Mesendoderm (in vitro differentiated cells): ENCODE measurements around the gene GPC1.

Experiments
- DNase-seq: peaks from one replicate; pipeline ENCODE4 v3.0.0; 2013
- H2AK5ac ChIP-seq: 2 replicates; pipeline ENCODE4 v1.6.1; 2013; ENCODE audit warnings: low read length, inconsistent platforms
- H2BK120ac ChIP-seq: 2 replicates; pipeline ENCODE4 v1.6.1; 2013; ENCODE audit warnings: low read depth, mild to moderate bottlenecking, low read length, moderate library complexity, mixed read lengths
- H2BK15ac ChIP-seq: replicated peaks from 2 replicates; pipeline ENCODE4 v1.6.1; 2013; ENCODE audit warnings: low read depth, mild to moderate bottlenecking, moderate library complexity
- H2BK5ac ChIP-seq: 2 replicates; pipeline ENCODE4 v1.6.1; 2013; ENCODE audit warnings: low read length, inconsistent platforms
- H3K18ac ChIP-seq: 2 replicates; pipeline ENCODE4 v1.6.1; 2013; ENCODE audit warnings: mild to moderate bottlenecking, low read length, mixed read lengths
- H3K23ac ChIP-seq: one replicate; pipeline ENCODE4 v1.6.1; 2013; ENCODE audit warnings: low read length
- H3K27ac ChIP-seq: 2 replicates; pipeline ENCODE4 v1.5.1; 2013; ENCODE audit warnings: low read depth, mild to moderate bottlenecking, inconsistent platforms, low read length, moderate library complexity
- H3K27me3 ChIP-seq: 2 replicates; pipeline ENCODE4 v1.6.1; 2013; ENCODE audit warnings: low read length, control low read depth, mild to moderate bottlenecking, inconsistent platforms; ENCODE audit not compliant: insufficient read depth, poor library complexity
- H3K36me3 ChIP-seq: 2 replicates; pipeline ENCODE4 v1.6.1; 2013; ENCODE audit warnings: low read length, inconsistent platforms; ENCODE audit not compliant: control insufficient read depth, insufficient read depth
- H3K4ac ChIP-seq: one replicate; pipeline ENCODE4 v1.6.1; 2013; ENCODE audit warnings: low read depth, mild to moderate bottlenecking, low read length, moderate library complexity
- H3K4me1 ChIP-seq: 2 replicates; pipeline ENCODE4 v1.6.1; 2013; ENCODE audit warnings: low read depth, low read length, inconsistent platforms; ENCODE audit not compliant: control insufficient read depth
- H3K4me2 ChIP-seq: 2 replicates; pipeline ENCODE4 v1.6.1; 2013; ENCODE audit warnings: low read length
- H3K4me3 ChIP-seq: 2 replicates; pipeline ENCODE4 v1.5.1; 2013; ENCODE audit warnings: mild to moderate bottlenecking, low read length
- H3K56ac ChIP-seq: one replicate; pipeline ENCODE4 v1.6.1; 2013; ENCODE audit warnings: low read length
- H3K79me1 ChIP-seq: 2 replicates; pipeline ENCODE4 v1.6.1; 2013; ENCODE audit warnings: low read length, inconsistent platforms
- H3K79me2 ChIP-seq: 2 replicates; pipeline ENCODE4 v1.6.1; 2013; ENCODE audit warnings: mild to moderate bottlenecking, low read length; ENCODE audit not compliant: control insufficient read depth, insufficient read depth
- H3K9ac ChIP-seq: 2 replicates; pipeline ENCODE4 v1.6.1; 2013; ENCODE audit warnings: low read length, inconsistent platforms
- H4K5ac ChIP-seq: one replicate; pipeline ENCODE4 v1.6.1; 2013; ENCODE audit warnings: low read length
- H4K8ac ChIP-seq: one replicate; pipeline ENCODE4 v1.6.1; 2013; ENCODE audit warnings: low read depth, mild to moderate bottlenecking, control low read depth, low read length, moderate library complexity
- WGBS: extraction: QIAGEN DNeasy Blood & Tissue Kit; methylation state at CpG from one replicate; pipeline ENCODE4 v1.1.7; 2013; ENCODE audit warnings: low lambda C conversion rate, missing lambda C conversion rate; ENCODE audit not compliant: insufficient coverage; ENCODE audit errors: extremely low coverage; 5-methylcytosine and 5-hydroxymethylcytosine counted together

Gene GPC1

DNA sequence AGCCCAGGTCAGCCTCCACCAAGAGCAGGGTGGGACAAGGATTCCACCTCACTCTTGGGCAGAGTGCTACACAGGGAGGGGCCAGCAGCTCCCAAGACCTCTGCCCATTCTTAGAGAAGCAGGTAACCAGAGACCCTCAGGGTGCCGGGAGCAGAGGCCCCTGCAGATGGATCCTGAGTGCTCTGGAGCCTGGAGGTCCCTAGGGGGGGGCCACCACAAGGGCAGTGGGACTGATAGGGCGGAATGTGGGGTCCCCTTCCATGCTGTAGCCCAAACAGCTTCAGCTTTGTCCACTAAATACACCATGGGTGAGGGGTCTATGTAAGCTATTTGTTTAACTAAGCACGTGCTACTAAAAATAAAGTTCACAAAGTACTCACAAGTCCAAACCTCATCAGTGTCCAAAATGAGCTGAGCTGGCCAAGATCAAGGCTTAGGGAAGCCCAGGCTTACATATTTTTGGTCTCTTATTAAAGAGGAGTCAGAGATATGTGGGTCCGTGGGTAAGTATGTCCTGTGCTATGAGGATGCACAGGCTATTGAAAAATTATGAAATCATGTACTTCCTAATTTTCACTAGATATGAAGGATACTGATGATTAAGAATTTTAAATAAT, 21.5 kb upstream of the GPC1 start:
- H3K23ac ChIP-seq, result no peak overlapping the region
- no peak overlapping the region for H2AK5ac ChIP-seq
- no peak overlapping the region for H3K4me3 ChIP-seq
- H3K4me1 ChIP-seq, result no peaks in the 10 kb centered on the region
- no peak overlapping the region for H2BK5ac ChIP-seq
- H3K79me1 ChIP-seq, result no peaks in the 10 kb centered on the region
- no peaks in the 10 kb centered on the region for H3K79me2 ChIP-seq
- no CpG with 5 or more reads among the region's 4 CpGs for WGBS
- H4K5ac ChIP-seq, result no peak overlapping the region
- H3K4me2 ChIP-seq, result no peak overlapping the region
- no peak overlapping the region for H3K56ac ChIP-seq
- no peak overlapping the region for H3K9ac ChIP-seq
- H4K8ac ChIP-seq, result no peak overlapping the region
- H3K27ac ChIP-seq, result no peak overlapping the region
- H3K18ac ChIP-seq, result no peak overlapping the region
- H2BK120ac ChIP-seq, result no peak overlapping the region
- H3K27me3 ChIP-seq, result no peaks in the 10 kb centered on the region
- no peak for DNase-seq
- no peaks in the 10 kb centered on the region for H3K36me3 ChIP-seq
- H2BK15ac ChIP-seq, result no peak overlapping the region
- no peak overlapping the region for H3K4ac ChIP-seq

- no peak for DNase-seq
These were observed 18.6 kb upstream of the GPC1 start for GRCh38 chr2:240416821-240417220.

DNA sequence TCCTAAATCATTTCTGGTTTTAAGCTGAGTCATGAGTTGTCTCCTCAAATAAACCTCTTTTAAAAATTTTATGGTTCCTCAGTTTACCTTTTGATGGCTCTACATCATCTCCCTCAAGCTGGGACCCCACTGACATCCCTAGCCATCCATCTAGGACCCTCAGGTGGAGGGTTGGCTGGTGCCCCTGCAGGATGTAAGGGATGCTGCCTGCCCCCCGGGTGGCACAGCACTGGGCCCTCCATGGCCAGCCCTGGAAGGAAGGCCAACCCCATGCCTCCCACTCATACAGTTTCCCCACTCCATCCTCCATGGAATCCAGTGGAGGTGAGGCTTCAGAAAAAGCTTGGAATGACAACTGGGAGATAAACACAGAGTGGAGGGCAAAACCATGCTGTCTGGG, 17.2 kb upstream of the GPC1 start:
- no peak overlapping the region for H3K9ac ChIP-seq

More at GRCh38 chr2:240416821-240417220, 18.6 kb upstream of the GPC1 start:
- H3K4ac ChIP-seq, result no peak overlapping the region
- no peaks in the 10 kb centered on the region for H3K79me1 ChIP-seq
- WGBS, result no CpG with 5 or more reads among the region's 4 CpGs
- no peak overlapping the region for H2BK15ac ChIP-seq
- no peak overlapping the region for H2BK120ac ChIP-seq
- no peak overlapping the region for H3K9ac ChIP-seq
- no peak overlapping the region for H2BK5ac ChIP-seq
- H3K27ac ChIP-seq, result no peak overlapping the region
- no peak overlapping the region for H4K5ac ChIP-seq
- H3K4me2 ChIP-seq, result no peak overlapping the region
- no peaks in the 10 kb centered on the region for H3K36me3 ChIP-seq
- H3K18ac ChIP-seq, result no peak overlapping the region
- no peak overlapping the region for H3K23ac ChIP-seq
- no peak overlapping the region for H3K4me3 ChIP-seq
- no peaks in the 10 kb centered on the region for H3K27me3 ChIP-seq
- no peaks in the 10 kb centered on the region for H3K79me2 ChIP-seq
- H3K4me1 ChIP-seq, result no peaks in the 10 kb centered on the region
- H2AK5ac ChIP-seq, result no peak overlapping the region
- no peak overlapping the region for H3K56ac ChIP-seq
- no peak overlapping the region for H4K8ac ChIP-seq

GRCh38 chr2:240419271-240419670, 16.2 kb upstream of the GPC1 start:
- H3K27me3 ChIP-seq, result no peaks in the 10 kb centered on the region
- H3K18ac ChIP-seq, result no peak overlapping the region
- H2BK15ac ChIP-seq, result no peak overlapping the region
- WGBS, result no CpG with 5 or more reads among the region's 7 CpGs
- no peak overlapping the region for H3K27ac ChIP-seq
- H2BK5ac ChIP-seq, result no peak overlapping the region
- H2BK120ac ChIP-seq, result no peak overlapping the region
- H3K79me2 ChIP-seq, result no peaks in the 10 kb centered on the region
- no peaks in the 10 kb centered on the region for H3K79me1 ChIP-seq
- H3K56ac ChIP-seq, result no peak overlapping the region
- no peaks in the 10 kb centered on the region for H3K36me3 ChIP-seq
- no peak for DNase-seq
- H3K4me2 ChIP-seq, result no peak overlapping the region
- H3K4ac ChIP-seq, result no peak overlapping the region
- no peak overlapping the region for H3K4me3 ChIP-seq
- H2AK5ac ChIP-seq, result no peak overlapping the region
- no peak overlapping the region for H3K9ac ChIP-seq
- no peak overlapping the region for H3K23ac ChIP-seq
- H4K5ac ChIP-seq, result no peak overlapping the region
- H3K4me1 ChIP-seq, result no peaks in the 10 kb centered on the region
- no peak overlapping the region for H4K8ac ChIP-seq

More for the DNA sequence above, 17.2 kb upstream of the GPC1 start:
- no CpG with 5 or more reads among the region's 1 CpG for WGBS
- Histone ChIP-seq H3K36me3 (no peaks in the 10 kb centered on the region), H4K8ac (no peak overlapping the region), H2BK5ac (no peak overlapping the region), H3K4ac (no peak overlapping the region), H2BK120ac (no peak overlapping the region), H3K4me1 (no peaks in the 10 kb centered on the region), H2AK5ac (no peak overlapping the region), H3K56ac (no peak overlapping the region), H3K79me1 (no peaks in the 10 kb centered on the region), H3K27me3 (no peaks in the 10 kb centered on the region), H3K18ac (no peak overlapping the region), H2BK15ac (no peak overlapping the region), H4K5ac (no peak overlapping the region), H3K27ac (no peak overlapping the region), H3K4me2 (no peak overlapping the region), H3K23ac (no peak overlapping the region), H3K79me2 (no peaks in the 10 kb centered on the region), H3K4me3 (no peak overlapping the region)
- DNase-seq, result no peak

- Histone ChIP-seq H3K9ac (no peak overlapping the region), H3K23ac (no peak overlapping the region), H3K79me2 (no peaks in the 10 kb centered on the region), H2BK5ac (no peak overlapping the region), H2AK5ac (no peak overlapping the region), H4K8ac (no peak overlapping the region), H3K4me2 (no peak overlapping the region), H3K4me1 (no peaks in the 10 kb centered on the region), H3K27ac (no peak overlapping the region), H2BK15ac (no peak overlapping the region), H3K4ac (no peak overlapping the region), H3K18ac (no peak overlapping the region), H3K36me3 (no peaks in the 10 kb centered on the region), H3K56ac (no peak overlapping the region), H3K79me1 (no peaks in the 10 kb centered on the region), H4K5ac (no peak overlapping the region), H3K4me3 (no peak overlapping the region), H2BK120ac (no peak overlapping the region), H3K27me3 (no peaks in the 10 kb centered on the region)
- no CpG with 5 or more reads among the region's 2 CpGs for WGBS
- no peak for DNase-seq
These were observed 15.7 kb upstream of the GPC1 start for GRCh38 chr2:240419723-240420122.
